ENCODE results near the gene LRP8. TPM values are rescaled to one million over a fixed set of nuclear protein-coding genes. Genes with fewer than 3 reads are reported as not detected.

LRP8 gene
- total RNA-seq, 6 experiments from 2014 or later, result 0.21 to 1.2 (median 0.56) TPM

- intact Hi-C loops (cut with DNase I), result no loop called here
- H3K27me3 ChIP-seq, result no peaks in the 10 kb centered on the region
- ATAC-seq (no peak), DNase-seq (no peak)
- H3K4me3 ChIP-seq, result no peak overlapping the region
- H3K27ac ChIP-seq, result no peak overlapping the region
- no peaks in the 10 kb centered on the region for H3K36me3 ChIP-seq
- 84% methylated on average over 13 of the region's 13 CpGs for WGBS (ENCODE audit: insufficient coverage, low coverage, low lambda C conversion rate, missing lambda C conversion rate)
- no peaks in the 10 kb centered on the region for H3K9me3 ChIP-seq
- TF ChIP-seq POLR2A (IDR thresholded peaks at IDR 0.05), result no peak
- no peak for TF ChIP-seq CTCF (IDR thresholded peaks at IDR 0.05)
- H3K4me1 ChIP-seq, result no peaks in the 10 kb centered on the region
Measured at GRCh38 chr1:53317646-53318539, 10.0 kb downstream of the LRP8 start.

DNA sequence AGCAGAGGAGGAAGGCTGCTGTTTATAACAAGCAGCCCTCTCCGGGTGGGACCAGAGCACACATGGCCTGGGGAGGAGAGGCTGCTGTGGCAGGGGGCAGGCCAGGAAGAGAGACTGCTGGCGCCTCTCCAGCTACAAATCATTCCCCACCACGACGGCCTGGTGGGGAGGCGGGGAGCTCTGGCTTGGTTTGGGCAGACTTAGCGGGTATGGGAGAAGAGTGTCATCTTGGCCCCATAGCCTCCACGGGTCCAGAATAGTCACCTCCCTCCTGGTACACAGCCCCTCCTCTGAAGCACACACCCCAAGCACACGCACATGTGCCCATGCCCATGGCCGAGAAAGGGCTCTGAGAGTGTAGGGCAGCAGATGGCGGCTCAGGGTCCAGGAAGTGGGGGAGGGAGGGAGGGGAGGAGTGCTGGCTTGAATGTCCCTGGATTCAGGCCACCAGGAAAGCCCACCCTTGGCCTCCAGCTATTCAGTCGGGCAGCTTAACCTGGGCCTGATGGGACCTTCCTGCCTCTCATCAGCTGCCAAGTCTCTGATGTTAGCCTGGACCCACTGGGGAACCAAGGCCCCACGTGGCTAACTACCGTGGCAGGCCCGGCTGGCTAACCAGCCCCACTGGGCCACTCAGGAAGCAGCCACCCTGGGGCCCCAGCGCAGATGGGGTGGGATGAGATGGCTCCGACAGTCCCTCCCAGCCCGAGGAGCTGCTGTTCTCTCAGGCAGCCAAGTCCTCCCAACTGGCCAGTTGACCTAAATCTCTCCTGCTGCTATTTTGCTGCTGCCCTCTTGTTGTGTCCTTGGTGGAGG lies 10.9 kb downstream of the LRP8 start:
- H3K27ac ChIP-seq, result no peak overlapping the region
- H3K27me3 ChIP-seq, result no peaks in the 10 kb centered on the region
- WGBS (ENCODE audit: insufficient coverage, low coverage, low lambda C conversion rate, missing lambda C conversion rate), result 44% methylated on average over 5 of the region's 17 CpGs
- no peak for TF ChIP-seq POLR2A (IDR thresholded peaks at IDR 0.05)
- TF ChIP-seq CTCF (IDR thresholded peaks at IDR 0.05), result no peak
- H3K4me1 ChIP-seq, result no peaks in the 10 kb centered on the region
- ATAC-seq (no peak), DNase-seq (no peak)
- no peaks in the 10 kb centered on the region for H3K9me3 ChIP-seq
- H3K36me3 ChIP-seq, result no peaks in the 10 kb centered on the region
- intact Hi-C loops (cut with DNase I), result no loop called here
- H3K4me3 ChIP-seq, result no peak overlapping the region

DNA sequence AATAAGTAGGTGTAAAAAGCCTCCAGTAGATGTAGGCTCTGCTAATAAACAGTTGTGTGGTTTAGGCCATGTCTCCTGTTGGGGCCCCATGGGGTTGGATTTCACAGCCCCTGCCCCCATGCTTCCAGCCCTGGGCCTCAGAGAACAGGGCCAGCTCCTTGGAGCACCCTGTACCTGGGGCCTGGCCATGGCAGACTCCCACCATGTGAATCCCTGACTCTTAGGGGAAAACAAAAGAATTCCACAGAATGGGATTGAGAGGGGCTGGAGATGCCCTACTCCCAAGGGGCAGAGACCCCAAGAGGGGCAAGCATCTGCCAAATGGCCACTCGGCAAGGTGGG lies 11.5 kb downstream of the LRP8 start:
- no peak for ATAC-seq
- no peak for TF ChIP-seq POLR2A (IDR thresholded peaks at IDR 0.05)
- TF ChIP-seq CTCF (IDR thresholded peaks at IDR 0.05), result no peak
- Histone ChIP-seq H3K27me3 (no peaks in the 10 kb centered on the region), H3K4me1 (no peaks in the 10 kb centered on the region), H3K9me3 (no peaks in the 10 kb centered on the region), H3K4me3 (no peak overlapping the region), H3K27ac (no peak overlapping the region), H3K36me3 (no peaks in the 10 kb centered on the region)
- 50% methylated on average over 1 of the region's 1 CpG for WGBS (ENCODE audit: insufficient coverage, low coverage, low lambda C conversion rate, missing lambda C conversion rate)
- DNase-seq, result no peak
- intact Hi-C loops (cut with DNase I), result no loop called here

DNA sequence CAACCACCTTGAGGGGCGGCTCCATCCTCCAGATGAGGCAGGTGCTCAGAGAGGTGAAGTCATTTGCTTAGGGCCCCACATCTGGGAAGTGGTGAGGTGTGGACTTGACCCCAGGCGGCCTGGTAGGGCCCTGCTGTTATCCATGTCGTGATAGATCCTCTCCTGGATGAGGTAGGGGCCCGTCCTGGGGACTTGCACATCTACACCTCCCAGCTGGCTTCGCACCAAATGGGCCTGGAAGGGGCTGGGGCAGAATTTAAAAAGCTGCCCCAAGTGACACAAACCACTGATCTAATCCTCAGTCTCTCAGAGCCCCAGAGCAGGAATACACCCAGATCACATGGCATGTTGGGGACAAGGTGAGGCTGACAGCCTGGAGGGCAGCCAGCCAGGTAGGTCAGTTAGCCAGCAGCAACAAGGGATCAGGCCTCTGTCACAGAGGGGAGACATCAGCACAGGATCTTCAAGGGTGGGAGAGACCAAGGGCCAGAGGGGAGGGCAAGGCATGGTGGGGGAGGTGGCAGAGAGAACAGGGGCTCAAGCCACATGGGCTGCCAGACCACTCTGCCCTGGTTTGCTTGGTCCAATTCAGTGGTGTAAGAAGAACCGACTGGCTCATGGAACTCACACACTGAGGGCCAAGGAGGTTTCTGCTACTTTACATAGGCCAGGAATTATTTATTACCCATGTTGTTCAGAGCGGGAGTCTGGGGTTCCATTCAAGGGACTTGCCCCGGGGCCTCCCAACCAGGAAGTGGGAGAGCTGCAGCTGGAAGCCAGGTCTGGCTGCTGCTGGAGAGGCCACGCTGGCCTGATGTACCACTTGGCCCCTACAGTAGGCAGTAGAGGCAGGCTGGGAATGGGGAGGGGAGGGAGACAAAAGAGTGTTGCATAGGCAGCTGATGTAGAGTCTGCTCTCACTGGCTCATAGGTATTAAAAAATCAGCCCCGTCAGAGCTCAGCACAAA lies 12.1 kb downstream of the LRP8 start:
- H3K4me1 ChIP-seq, result no peaks in the 10 kb centered on the region
- intact Hi-C loops (cut with DNase I), result no loop called here
- ATAC-seq, result no peak
- DNase-seq, result no peak
- no peaks in the 10 kb centered on the region for H3K36me3 ChIP-seq
- WGBS (ENCODE audit: insufficient coverage, low coverage, low lambda C conversion rate, missing lambda C conversion rate), result 82% methylated on average over 2 of the region's 10 CpGs
- H3K27me3 ChIP-seq, result no peaks in the 10 kb centered on the region
- no peak overlapping the region for H3K27ac ChIP-seq
- no peak for TF ChIP-seq POLR2A (IDR thresholded peaks at IDR 0.05)
- TF ChIP-seq CTCF (IDR thresholded peaks at IDR 0.05), result no peak
- no peaks in the 10 kb centered on the region for H3K9me3 ChIP-seq
- H3K4me3 ChIP-seq, result no peak overlapping the region
